ENCODE data around the gene FH.

Gene FH

DNA sequence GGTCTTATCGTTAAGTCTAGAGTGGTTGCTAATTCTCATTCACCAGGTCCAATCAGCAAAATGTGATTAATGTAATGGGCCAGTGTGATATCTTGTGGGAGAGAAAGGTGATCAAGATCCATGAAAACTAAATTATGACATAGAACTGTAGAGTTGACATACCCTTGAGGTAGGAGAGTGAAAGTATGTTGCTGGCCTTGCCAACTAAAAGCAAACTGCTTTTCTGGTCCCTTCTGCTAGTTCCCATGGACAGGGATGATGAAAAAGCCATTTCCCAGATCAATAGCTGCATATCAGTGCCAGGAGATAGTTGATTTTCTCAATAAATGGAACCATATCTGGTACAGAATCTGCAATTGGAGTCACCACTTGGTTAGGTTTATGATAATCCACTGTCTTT is 65.8 kb downstream of the FH start:
- no peak for DNase-seq

DNA sequence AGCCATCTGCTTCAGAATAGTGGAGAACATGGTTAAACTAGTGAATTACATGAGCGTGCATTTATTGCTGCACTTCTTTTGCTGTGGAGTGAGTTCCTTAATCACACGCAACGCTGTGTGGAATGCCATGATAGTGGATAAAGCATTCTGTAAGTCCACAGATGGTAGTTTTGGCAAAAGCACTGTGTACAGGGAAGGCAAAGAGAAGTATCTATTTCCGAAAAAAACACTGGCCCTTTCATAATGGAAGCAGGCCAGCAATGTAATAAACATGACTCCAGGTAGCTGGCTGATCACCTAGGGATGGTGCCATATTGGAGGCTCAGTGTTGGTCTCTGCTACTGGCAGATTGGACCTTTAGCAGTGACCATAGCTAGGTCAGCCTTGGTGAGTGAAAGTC is 67.6 kb downstream of the FH start:
- no peak for DNase-seq

Measured in activated effector memory CD4-positive, alpha-beta T cell treated with anti-CD3 and anti-CD28 coated beads, Interleukin-2, amount 50 U/mL, for 16 hours (primary cell).